HEK293T (cell line): ENCODE measurements around the gene TEX50.
"Not testable (repeated sequence)": the region's sequence is repeated elsewhere in the genome, so short reads cannot be mapped to it uniquely, and the experiment has no call there.

Source experiments
- CTBP1 ChIP-seq: fragments of 450-650 bp; IDR thresholded peaks from 2 replicates; pipeline ENCODE4 v1.6.1; 2016; ENCODE audit warnings: borderline replicate concordance
- FOXK2 ChIP-seq: fragments of 450-650 bp; IDR thresholded peaks from 2 replicates; pipeline ENCODE4 v1.6.1; 2016; ENCODE audit warnings: mild to moderate bottlenecking
- FOXM1 ChIP-seq: fragments of 450-650 bp; IDR thresholded peaks from 2 replicates; pipeline ENCODE4 v1.6.1; 2017; ENCODE audit warnings: mild to moderate bottlenecking, borderline replicate concordance
- TARDBP ChIP-seq: fragments of 450-650 bp; IDR thresholded peaks from 2 replicates; pipeline ENCODE4 v1.6.1; 2016

DNA sequence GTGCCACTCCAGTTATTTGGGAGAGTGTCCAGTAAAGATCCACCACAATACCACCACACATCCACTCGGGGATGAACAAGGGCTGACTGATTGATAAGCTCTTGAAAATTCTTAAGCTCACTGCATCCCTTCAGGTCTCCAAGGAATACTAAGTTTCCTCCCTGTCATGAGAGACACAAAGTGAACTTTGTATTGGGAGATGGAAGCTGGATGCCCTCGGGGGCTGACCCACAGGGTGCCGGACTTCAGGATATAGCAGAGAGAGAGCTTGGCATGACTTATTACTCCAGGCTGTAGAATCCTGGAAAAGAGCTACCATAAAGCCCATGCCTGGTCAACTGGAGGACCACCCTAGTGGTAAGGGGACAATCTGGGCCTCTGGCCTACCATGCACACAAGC lies 50.0 kb downstream of the TEX50 start:
- TF ChIP-seq FOXK2, TARDBP, CTBP1, FOXM1: not testable (repeated sequence)
